ENCODE data around the gene PIGM. TPM values are rescaled to one million over a fixed set of nuclear protein-coding genes. Genes with fewer than 3 reads are reported as not detected.

The PIGM gene
- total RNA-seq, 1 experiment from 2014 or later: 7.7 TPM

DNA sequence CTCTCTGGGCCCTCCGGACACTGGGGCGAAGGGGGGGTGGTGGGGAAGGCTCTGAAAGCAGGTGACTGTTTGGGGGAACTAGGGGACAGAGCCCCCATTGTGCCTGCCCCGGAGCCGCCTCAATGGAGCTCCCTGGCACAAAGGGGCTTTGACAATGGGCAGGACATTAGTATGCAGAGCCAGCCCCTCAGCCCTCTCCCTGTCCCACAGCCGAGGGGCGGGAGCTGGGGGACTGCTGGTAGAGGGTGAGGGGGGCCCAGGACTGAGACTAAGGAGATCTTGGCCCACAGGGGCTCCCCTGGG lies 30.4 kb upstream of the PIGM start:
- intact Hi-C loops (cut with micrococcal nuclease): no loop called here
- no peak for DNase-seq (ENCODE audit: unreplicated experiment)
- POLR2A ChIA-PET: no interaction called here
- CTCF ChIA-PET: interaction anchor here (37.7 to 49.6 kb wide), 2 partner anchors 3 to 19 kb away, joined by 1546 read pairs; partner anchors contain the start of genes IGSF8, KCNJ10 and KCNJ9
- Mint-ChIP-seq H3K4me1 (ENCODE audit: insufficient read depth, unreplicated experiment) (peaks cover 8% of the 10 kb centered on the region), H3K4me3 (ENCODE audit: unreplicated experiment) (no peak overlapping the region), H3K27ac (ENCODE audit: low read depth, unreplicated experiment) (no peak overlapping the region), H3K27me3 (ENCODE audit: insufficient read depth, unreplicated experiment) (peaks cover 53% of the 10 kb centered on the region), H3K9me3 (ENCODE audit: unreplicated experiment) (no peaks in the 10 kb centered on the region), H3K36me3 (ENCODE audit: insufficient read depth, unreplicated experiment) (no peaks in the 10 kb centered on the region)
- TF ChIP-seq, protein P1, sequence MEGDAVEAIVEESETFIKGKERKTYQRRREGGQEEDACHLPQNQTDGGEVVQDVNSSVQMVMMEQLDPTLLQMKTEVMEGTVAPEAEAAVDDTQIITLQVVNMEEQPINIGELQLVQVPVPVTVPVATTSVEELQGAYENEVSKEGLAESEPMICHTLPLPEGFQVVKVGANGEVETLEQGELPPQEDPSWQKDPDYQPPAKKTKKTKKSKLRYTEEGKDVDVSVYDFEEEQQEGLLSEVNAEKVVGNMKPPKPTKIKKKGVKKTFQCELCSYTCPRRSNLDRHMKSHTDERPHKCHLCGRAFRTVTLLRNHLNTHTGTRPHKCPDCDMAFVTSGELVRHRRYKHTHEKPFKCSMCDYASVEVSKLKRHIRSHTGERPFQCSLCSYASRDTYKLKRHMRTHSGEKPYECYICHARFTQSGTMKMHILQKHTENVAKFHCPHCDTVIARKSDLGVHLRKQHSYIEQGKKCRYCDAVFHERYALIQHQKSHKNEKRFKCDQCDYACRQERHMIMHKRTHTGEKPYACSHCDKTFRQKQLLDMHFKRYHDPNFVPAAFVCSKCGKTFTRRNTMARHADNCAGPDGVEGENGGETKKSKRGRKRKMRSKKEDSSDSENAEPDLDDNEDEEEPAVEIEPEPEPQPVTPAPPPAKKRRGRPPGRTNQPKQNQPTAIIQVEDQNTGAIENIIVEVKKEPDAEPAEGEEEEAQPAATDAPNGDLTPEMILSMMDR (IDR thresholded peaks at IDR 0.05; ENCODE audit: unreplicated experiment): no peak
- no TSS peak for BruUV-seq (replicated peaks)

DNA sequence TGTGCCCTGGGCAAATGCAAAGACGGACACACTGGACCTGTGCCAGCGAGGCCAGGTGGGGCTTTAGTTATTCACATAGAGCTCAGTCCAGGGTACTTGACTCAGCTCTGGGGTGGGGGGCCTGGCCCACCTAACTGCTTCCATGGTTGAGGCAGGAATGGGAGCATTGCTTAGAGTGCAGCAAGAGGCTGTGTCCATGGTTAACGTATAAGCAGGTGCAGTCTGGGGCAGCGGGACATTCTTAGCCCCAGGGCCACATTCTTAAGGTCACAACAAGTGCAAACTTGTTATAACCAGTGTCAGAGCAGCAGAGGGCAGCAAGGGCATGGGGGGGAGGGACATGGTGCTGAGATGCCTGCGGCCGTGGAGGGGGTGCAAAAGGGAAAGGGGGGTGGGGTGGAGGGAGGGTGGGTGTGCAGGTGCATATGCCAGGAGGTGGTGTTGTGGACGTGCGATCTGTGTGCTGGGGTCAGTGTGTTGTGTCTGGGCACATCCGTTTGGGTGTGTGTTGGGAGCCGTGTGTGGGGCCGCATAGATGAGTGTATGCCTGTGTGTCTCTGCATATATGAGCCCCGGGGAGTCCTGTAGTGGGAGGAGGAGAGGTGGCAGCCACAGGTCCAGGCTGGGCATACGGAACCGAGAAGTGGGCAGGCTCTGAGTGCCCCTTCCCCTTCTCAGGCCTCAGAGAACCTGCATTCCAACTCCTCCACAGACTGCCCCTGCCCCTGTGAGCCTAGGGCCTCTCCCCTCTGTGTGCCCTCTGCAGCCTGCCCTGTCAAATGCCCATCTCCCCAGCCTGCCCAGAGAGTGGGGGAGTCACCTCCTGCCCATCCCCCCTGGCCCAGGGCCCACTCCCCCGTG lies 29.8 kb upstream of the PIGM start:
- no peaks in the 10 kb centered on the region for H3K36me3 Mint-ChIP-seq (ENCODE audit: insufficient read depth, unreplicated experiment)
- CTCF ChIA-PET: interaction anchor here (1.0 to 49.6 kb wide), 4 partner anchors 3 to 132 kb away, joined by 3 to 1546 read pairs (median 795); partner anchors contain the start of genes IGSF8, KCNJ10 and KCNJ9
- no peaks in the 10 kb centered on the region for H3K9me3 Mint-ChIP-seq (ENCODE audit: unreplicated experiment)
- DNase-seq (ENCODE audit: unreplicated experiment): peak; percentile 74
- POLR2A ChIA-PET: interaction anchor here (0.6 to 3.5 kb wide), 3 partner anchors 16 to 30 kb away, joined by 3 to 12 read pairs (median 10); partner anchors contain the start of gene PIGM
- H3K27me3 Mint-ChIP-seq (ENCODE audit: insufficient read depth, unreplicated experiment): peaks cover 53% of the 10 kb centered on the region
- no peak overlapping the region for H3K27ac Mint-ChIP-seq (ENCODE audit: low read depth, unreplicated experiment)
- BruUV-seq (replicated peaks): no TSS peak
- no peak overlapping the region for H3K4me3 Mint-ChIP-seq (ENCODE audit: unreplicated experiment)
- H3K4me1 Mint-ChIP-seq (ENCODE audit: insufficient read depth, unreplicated experiment): peaks cover 8% of the 10 kb centered on the region
- TF ChIP-seq, protein P1 (IDR thresholded peaks at IDR 0.05; ENCODE audit: unreplicated experiment): no peak
- intact Hi-C loops (cut with micrococcal nuclease): no loop called here

DNA sequence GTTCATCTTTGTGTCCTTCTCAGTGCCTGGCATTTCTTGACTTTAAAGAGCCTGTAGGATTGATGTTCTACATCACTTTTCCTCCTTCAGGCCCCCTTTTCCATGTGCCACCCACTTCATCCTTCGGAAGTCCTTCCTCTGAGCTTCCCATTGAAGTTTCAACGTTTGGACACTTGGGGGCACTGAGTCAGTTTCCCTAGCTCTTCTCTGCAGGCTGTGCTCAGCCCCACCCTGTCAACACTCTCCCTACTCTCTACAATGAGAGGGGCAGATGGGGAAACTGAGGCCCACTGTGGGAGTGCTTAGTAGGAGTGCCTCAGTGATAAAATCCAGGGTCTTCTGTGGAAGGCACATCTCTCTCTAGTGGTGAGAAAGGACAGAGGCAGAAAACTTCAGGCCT lies 26.3 kb upstream of the PIGM start:
- POLR2A ChIA-PET: interaction anchor here (0.5 to 3.5 kb wide), 3 partner anchors 12 to 323 kb away, joined by 3 to 12 read pairs (median 3); no protein-coding TSS in a partner anchor
- TF ChIP-seq, protein P1 (IDR thresholded peaks at IDR 0.05; ENCODE audit: unreplicated experiment): no peak
- Mint-ChIP-seq H3K27me3 (ENCODE audit: insufficient read depth, unreplicated experiment) (peaks cover 63% of the 10 kb centered on the region), H3K9me3 (ENCODE audit: unreplicated experiment) (no peaks in the 10 kb centered on the region), H3K4me3 (ENCODE audit: unreplicated experiment) (no peak overlapping the region), H3K36me3 (ENCODE audit: insufficient read depth, unreplicated experiment) (peaks cover 6% of the 10 kb centered on the region), H3K4me1 (ENCODE audit: insufficient read depth, unreplicated experiment) (peaks cover 12% of the 10 kb centered on the region), H3K27ac (ENCODE audit: low read depth, unreplicated experiment) (no peak overlapping the region)
- intact Hi-C loops (cut with micrococcal nuclease): no loop called here
- no TSS peak for BruUV-seq (replicated peaks)
- DNase-seq (ENCODE audit: unreplicated experiment): peak; percentile 32
- CTCF ChIA-PET: interaction anchor here (0.6 to 49.6 kb wide), 12 partner anchors 9 to 234 kb away, joined by 3 to 1546 read pairs (median 4); partner anchors contain the start of genes IGSF8, KCNJ10 and KCNJ9

DNA sequence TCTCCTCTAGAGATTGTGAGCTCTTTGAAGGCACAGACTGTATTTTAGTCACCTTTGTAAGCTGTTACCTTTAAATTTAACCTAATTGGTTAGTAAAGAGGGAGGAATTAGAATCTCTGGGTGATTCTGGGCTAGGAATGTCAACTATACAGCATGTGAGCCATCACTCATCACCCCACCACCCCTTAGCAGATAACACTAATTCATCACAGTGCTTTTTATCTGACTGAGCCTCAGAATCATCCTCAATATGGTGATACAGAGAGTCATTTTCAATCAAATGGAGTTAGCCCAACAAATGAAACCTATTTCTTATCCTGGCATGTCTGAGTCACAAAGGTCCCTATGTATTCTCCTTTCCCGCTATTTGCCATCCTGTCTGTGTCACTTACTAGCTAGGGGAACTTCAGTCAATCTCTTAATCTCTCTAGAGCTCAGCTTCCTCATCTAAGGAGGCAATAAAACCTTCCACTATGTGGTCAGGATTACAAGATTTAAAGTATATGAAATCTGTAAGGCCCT lies 24.9 kb upstream of the PIGM start:
- Mint-ChIP-seq H3K27ac (ENCODE audit: low read depth, unreplicated experiment) (no peak overlapping the region), H3K4me1 (ENCODE audit: insufficient read depth, unreplicated experiment) (peaks cover 9% of the 10 kb centered on the region), H3K4me3 (ENCODE audit: unreplicated experiment) (no peak overlapping the region), H3K9me3 (ENCODE audit: unreplicated experiment) (no peaks in the 10 kb centered on the region), H3K27me3 (ENCODE audit: insufficient read depth, unreplicated experiment) (peaks cover 77% of the 10 kb centered on the region), H3K36me3 (ENCODE audit: insufficient read depth, unreplicated experiment) (peaks cover 6% of the 10 kb centered on the region)
- no TSS peak for BruUV-seq (replicated peaks)
- DNase-seq (ENCODE audit: unreplicated experiment): no peak
- intact Hi-C loops (cut with micrococcal nuclease): no loop called here
- TF ChIP-seq, protein P1 (IDR thresholded peaks at IDR 0.05; ENCODE audit: unreplicated experiment): no peak
- CTCF ChIA-PET: interaction anchor here (1.1 to 49.6 kb wide), 4 partner anchors 10 to 235 kb away, joined by 3 to 1546 read pairs (median 14); partner anchors contain the start of genes IGSF8, KCNJ10 and KCNJ9
- POLR2A ChIA-PET: interaction anchor here (0.6 kb wide), 1 partner anchor 25 kb away, joined by 3 read pairs; no protein-coding TSS in a partner anchor

Data from MCF 10A (cell line).